ENCODE measurements around the gene MTF1. TPM values are rescaled to one million over a fixed set of nuclear protein-coding genes. Genes with fewer than 3 reads are reported as not detected.

Gene MTF1
- total RNA-seq, 2 donors from 2014 or later: 2.3 to 4.8 TPM

GRCh38 chr1:37861151-37861550, 1.8 kb upstream of the MTF1 start:
- DNase-seq (ENCODE audit: low spot score): no peak
- Histone ChIP-seq H3K27ac (no peak overlapping the region), H3K9me3 (no peaks in the 10 kb centered on the region), H3K4me1 (peaks cover 3 to 21% of the 10 kb centered on the region in 2 donors), H3K4me3 (no peak overlapping the region), H3K36me3 (peaks cover 54% of the 10 kb centered on the region), H3K27me3 (no peaks in the 10 kb centered on the region)
- no peak for TF ChIP-seq CTCF (IDR thresholded peaks at IDR 0.05)

GRCh38 chr1:37860346-37860666, 914 bp upstream of the MTF1 start:
- H3K4me3 ChIP-seq: peak overlapping the region; percentile 93 to 96
- H3K36me3 ChIP-seq: peaks cover 46% of the 10 kb centered on the region
- H3K9me3 ChIP-seq: no peaks in the 10 kb centered on the region
- no peaks in the 10 kb centered on the region for H3K27me3 ChIP-seq
- peak overlapping the region; percentile 91 for H3K27ac ChIP-seq
- TF ChIP-seq CTCF (IDR thresholded peaks at IDR 0.05): peak in 1 of 2 donors; percentile 19
- peaks cover 3 to 25% of the 10 kb centered on the region in 2 donors for H3K4me1 ChIP-seq
- no peak for DNase-seq (ENCODE audit: low spot score)

- DNase-seq (ENCODE audit: low spot score): no peak
- H3K4me3 ChIP-seq: peak overlapping the region; percentile 93 to 96
- peaks cover 3 to 33% of the 10 kb centered on the region in 2 donors for H3K4me1 ChIP-seq
- peak overlapping the region; percentile 91 for H3K27ac ChIP-seq
- H3K27me3 ChIP-seq: no peaks in the 10 kb centered on the region
- no peaks in the 10 kb centered on the region for H3K9me3 ChIP-seq
- no peak for TF ChIP-seq CTCF (IDR thresholded peaks at IDR 0.05)
- peaks cover 37% of the 10 kb centered on the region for H3K36me3 ChIP-seq
Observed at GRCh38 chr1:37858931-37859506, 373 bp downstream of the MTF1 start.

- Histone ChIP-seq H3K4me3 (no peak overlapping the region), H3K9me3 (no peaks in the 10 kb centered on the region), H3K27me3 (no peaks in the 10 kb centered on the region), H3K4me1 (peaks cover 0 to 48% of the 10 kb centered on the region in 2 donors), H3K27ac (no peak overlapping the region), H3K36me3 (peaks cover 11% of the 10 kb centered on the region)
- no peak for DNase-seq (ENCODE audit: low spot score)
- no peak for TF ChIP-seq CTCF (IDR thresholded peaks at IDR 0.05)
Observed at GRCh38 chr1:37854406-37854805, 5.0 kb downstream of the MTF1 start.

GRCh38 chr1:37853157-37853556, 6.2 kb downstream of the MTF1 start:
- Histone ChIP-seq H3K36me3 (peaks cover 11% of the 10 kb centered on the region), H3K9me3 (no peaks in the 10 kb centered on the region), H3K4me3 (no peak overlapping the region), H3K27me3 (no peaks in the 10 kb centered on the region), H3K27ac (no peak overlapping the region), H3K4me1 (peaks cover 0 to 38% of the 10 kb centered on the region in 2 donors)
- DNase-seq (ENCODE audit: low spot score): no peak
- TF ChIP-seq CTCF (IDR thresholded peaks at IDR 0.05): no peak

- Histone ChIP-seq H3K4me3 (no peak overlapping the region), H3K4me1 (peaks cover 0 to 40% of the 10 kb centered on the region in 2 donors), H3K27ac (no peak overlapping the region), H3K27me3 (no peaks in the 10 kb centered on the region), H3K36me3 (peaks cover 6% of the 10 kb centered on the region), H3K9me3 (no peaks in the 10 kb centered on the region)
- no peak for DNase-seq (ENCODE audit: low spot score)
- TF ChIP-seq CTCF (IDR thresholded peaks at IDR 0.05): no peak
Observed at GRCh38 chr1:37851782-37852210, 7.6 kb downstream of the MTF1 start.

Data from right atrium auricular region (tissue), 2 donors.